ENCODE measurements around the gene PFDN6. TPM values are rescaled to one million over a fixed set of nuclear protein-coding genes. Genes with fewer than 3 reads are reported as not detected.

The PFDN6 gene
- total and polyA plus RNA-seq, 2 of the 13 experiments (the other 11 are each of a cell fraction or from before 2014, with no cell fraction given): 75.5 to 87.0 TPM

DNA sequence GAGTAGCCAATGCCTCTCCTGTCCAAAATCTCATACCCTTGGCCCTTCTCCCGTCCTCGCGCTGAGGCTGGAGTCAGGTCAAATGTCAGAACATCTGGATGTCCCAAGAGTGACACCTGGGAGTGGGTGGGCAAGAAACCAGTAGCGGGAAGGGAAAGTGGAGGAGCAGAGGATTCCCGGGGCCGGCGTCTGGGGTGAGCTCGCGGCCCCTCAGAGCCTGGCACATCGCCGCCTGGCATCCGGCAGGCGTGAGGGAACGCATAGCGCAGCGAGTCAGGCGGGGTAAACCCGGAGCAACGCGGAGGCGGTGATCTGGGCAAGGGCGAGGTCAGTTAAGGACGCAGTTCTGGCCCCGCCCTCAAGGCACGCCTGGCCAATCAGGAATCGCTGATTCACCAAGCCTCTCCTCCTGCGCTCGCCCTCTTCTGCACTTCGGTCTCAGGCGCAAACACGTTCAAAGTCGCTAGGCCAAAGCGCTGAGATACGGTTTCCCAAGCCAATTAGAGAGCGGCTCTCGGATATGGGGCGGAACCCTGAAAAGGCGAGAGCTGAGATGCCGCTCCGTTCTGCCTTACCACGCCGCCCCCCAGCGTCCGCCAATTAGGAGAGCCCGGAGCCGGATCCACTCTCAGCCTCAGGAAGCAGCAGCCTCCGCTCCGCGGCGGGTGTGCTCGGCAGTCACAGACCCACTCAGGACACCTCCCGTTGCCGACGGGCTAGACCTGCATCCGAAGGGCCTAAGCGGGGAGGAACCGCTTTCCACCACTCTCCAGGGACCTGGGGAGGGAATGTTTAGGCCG, 40.3 kb upstream of the PFDN6 start (continued):
- TF ChIP-seq STAT6 (CRISPR knock-in tag; IDR thresholded peaks at IDR 0.05; ENCODE audit: borderline replicate concordance) (peak; percentile 89), SMC3 (IDR thresholded peaks at IDR 0.05; ENCODE audit: low read length) (no peak), JARID2 (CRISPR knock-in tag; IDR thresholded peaks at IDR 0.05; ENCODE audit: insufficient replicate concordance) (no peak), ZNF572 (CRISPR knock-in tag; IDR thresholded peaks at IDR 0.05) (peak; percentile 97; the same call in 1 of the 2 replicates), ZNF652 (CRISPR knock-in tag; IDR thresholded peaks at IDR 0.05; ENCODE audit: borderline replicate concordance, low read depth) (no peak), RFXAP (CRISPR knock-in tag; IDR thresholded peaks at IDR 0.05; ENCODE audit: borderline replicate concordance) (0 out of 2 replicates have a peak, but pooled peaks have one; percentile 60), KDM4B (CRISPR knock-in tag; IDR thresholded peaks at IDR 0.05) (no peak; the same call in 1 of the 2 replicates), ZBTB3 (CRISPR knock-in tag; IDR thresholded peaks at IDR 0.05; ENCODE audit: borderline replicate concordance, low read depth) (peak; percentile 82), MIXL1 (CRISPR knock-in tag; IDR thresholded peaks at IDR 0.05) (peak; percentile 91), ZBTB2 (CRISPR knock-in tag; IDR thresholded peaks at IDR 0.05; ENCODE audit: low read depth) (no peak), RARA (CRISPR knock-in tag; IDR thresholded peaks at IDR 0.05) (peak; percentile 65), GLMP (CRISPR knock-in tag; IDR thresholded peaks at IDR 0.05; ENCODE audit: borderline replicate concordance) (no peak), E2F2 (CRISPR knock-in tag; IDR thresholded peaks at IDR 0.05; ENCODE audit: borderline replicate concordance) (no peak; the same call in 1 of the 2 replicates), ZNF510 (CRISPR knock-in tag; IDR thresholded peaks at IDR 0.05; ENCODE audit: low read depth) (peak; percentile 76; the same call in 1 of the 2 replicates), ZNF30 (CRISPR knock-in tag; IDR thresholded peaks at IDR 0.05) (no peak), ARNT2 (CRISPR knock-in tag; IDR thresholded peaks at IDR 0.05; ENCODE audit: low read depth) (peak; percentile 84; the same call in 1 of the 2 replicates), ZC3H4 (CRISPR knock-in tag; IDR thresholded peaks at IDR 0.05; ENCODE audit: borderline replicate concordance) (no peak; the same call in 1 of the 2 replicates), ZBTB26 (CRISPR knock-in tag; IDR thresholded peaks at IDR 0.05; ENCODE audit: borderline replicate concordance) (0 out of 2 replicates have a peak, but pooled peaks have one; percentile 65)
- TF ChIP-seq, protein P1, sequence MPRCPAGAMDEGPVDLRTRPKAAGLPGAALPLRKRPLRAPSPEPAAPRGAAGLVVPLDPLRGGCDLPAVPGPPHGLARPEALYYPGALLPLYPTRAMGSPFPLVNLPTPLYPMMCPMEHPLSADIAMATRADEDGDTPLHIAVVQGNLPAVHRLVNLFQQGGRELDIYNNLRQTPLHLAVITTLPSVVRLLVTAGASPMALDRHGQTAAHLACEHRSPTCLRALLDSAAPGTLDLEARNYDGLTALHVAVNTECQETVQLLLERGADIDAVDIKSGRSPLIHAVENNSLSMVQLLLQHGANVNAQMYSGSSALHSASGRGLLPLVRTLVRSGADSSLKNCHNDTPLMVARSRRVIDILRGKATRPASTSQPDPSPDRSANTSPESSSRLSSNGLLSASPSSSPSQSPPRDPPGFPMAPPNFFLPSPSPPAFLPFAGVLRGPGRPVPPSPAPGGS (CRISPR knock-in tag; IDR thresholded peaks at IDR 0.05): no peak; the same call in 1 of the 2 replicates
